Neutrophil (primary cell): ENCODE measurements around the gene PTP4A2.

Source experiments
- H3K27ac ChIP-seq: fragments of 200-600 bp; sonication (generic); 2 replicates; pipeline ENCODE4 v1.5.1; 2016; ENCODE audit warnings: mild to moderate bottlenecking, moderate library complexity
- H3K27me3 ChIP-seq: fragments of 200-600 bp; sonication (generic); 2 replicates; pipeline ENCODE4 v1.6.0; 2016; ENCODE audit warnings: mild to moderate bottlenecking
- H3K36me3 ChIP-seq: fragments of 200-600 bp; sonication (generic); 2 replicates; pipeline ENCODE4 v1.5.1; 2017
- H3K4me1 ChIP-seq, 2 experiments: fragments of 200-600 bp in 1 of 2; sonication (generic) in 1 of 2; 1 replicate in 1 of 2; 2 replicates in 1 of 2; pipeline versions ENCODE4 v1.5.1 to v1.6.1; 2013 to 2016; ENCODE audit warnings: low read depth in 1 of 2, low read length in 1 of 2, mild to moderate bottlenecking in 1 of 2, moderate library complexity in 1 of 2; ENCODE audit not compliant: control insufficient read depth in 1 of 2, insufficient read depth in 1 of 2
- H3K4me3 ChIP-seq, 2 experiments: fragments of 200-600 bp in 1 of 2; sonication (generic) in 1 of 2; 1 replicate in 1 of 2; 2 replicates in 1 of 2; pipeline ENCODE4 v1.5.1; 2013 to 2016; ENCODE audit warnings: low read depth in 1 of 2, low read length in 1 of 2, mild to moderate bottlenecking in 1 of 2, moderate library complexity in 1 of 2
- H3K9me3 ChIP-seq: fragments of 200-600 bp; sonication (generic); 2 replicates; pipeline ENCODE4 v1.5.1; 2016
- TF ChIP-seq, protein P1 (sequence below): fragments of 200-600 bp; sonication (generic); IDR thresholded peaks from 2 replicates; pipeline ENCODE4 v1.5.1; 2016; ENCODE audit warnings: antibody characterized with exemption

The PTP4A2 gene

DNA sequence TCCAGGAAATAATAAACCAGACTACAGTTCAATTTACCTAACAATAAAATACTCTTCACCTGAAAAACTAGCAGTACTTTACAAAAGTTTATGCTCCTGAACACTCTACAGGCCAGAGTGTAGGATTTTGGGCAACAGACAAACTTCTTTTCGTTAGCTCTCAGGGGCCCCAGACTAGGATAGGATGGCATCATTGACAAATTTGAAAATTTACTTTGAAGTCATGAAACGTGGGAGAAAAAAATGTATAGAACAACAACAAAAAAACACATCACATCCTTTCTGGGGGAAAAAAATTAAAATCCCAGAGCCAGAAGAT, 1.2 kb downstream of the PTP4A2 start:
- Histone ChIP-seq H3K9me3 (no peaks in the 10 kb centered on the region), H3K4me1 (peaks cover 83 to 90% of the 10 kb centered on the region in 2 experiments), H3K36me3 (no peaks in the 10 kb centered on the region), H3K27ac (peak overlapping the region; percentile 97), H3K27me3 (no peaks in the 10 kb centered on the region), H3K4me3 (peak overlapping the region; percentile 81 to 88)
- TF ChIP-seq, protein P1, sequence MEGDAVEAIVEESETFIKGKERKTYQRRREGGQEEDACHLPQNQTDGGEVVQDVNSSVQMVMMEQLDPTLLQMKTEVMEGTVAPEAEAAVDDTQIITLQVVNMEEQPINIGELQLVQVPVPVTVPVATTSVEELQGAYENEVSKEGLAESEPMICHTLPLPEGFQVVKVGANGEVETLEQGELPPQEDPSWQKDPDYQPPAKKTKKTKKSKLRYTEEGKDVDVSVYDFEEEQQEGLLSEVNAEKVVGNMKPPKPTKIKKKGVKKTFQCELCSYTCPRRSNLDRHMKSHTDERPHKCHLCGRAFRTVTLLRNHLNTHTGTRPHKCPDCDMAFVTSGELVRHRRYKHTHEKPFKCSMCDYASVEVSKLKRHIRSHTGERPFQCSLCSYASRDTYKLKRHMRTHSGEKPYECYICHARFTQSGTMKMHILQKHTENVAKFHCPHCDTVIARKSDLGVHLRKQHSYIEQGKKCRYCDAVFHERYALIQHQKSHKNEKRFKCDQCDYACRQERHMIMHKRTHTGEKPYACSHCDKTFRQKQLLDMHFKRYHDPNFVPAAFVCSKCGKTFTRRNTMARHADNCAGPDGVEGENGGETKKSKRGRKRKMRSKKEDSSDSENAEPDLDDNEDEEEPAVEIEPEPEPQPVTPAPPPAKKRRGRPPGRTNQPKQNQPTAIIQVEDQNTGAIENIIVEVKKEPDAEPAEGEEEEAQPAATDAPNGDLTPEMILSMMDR: no peak

DNA sequence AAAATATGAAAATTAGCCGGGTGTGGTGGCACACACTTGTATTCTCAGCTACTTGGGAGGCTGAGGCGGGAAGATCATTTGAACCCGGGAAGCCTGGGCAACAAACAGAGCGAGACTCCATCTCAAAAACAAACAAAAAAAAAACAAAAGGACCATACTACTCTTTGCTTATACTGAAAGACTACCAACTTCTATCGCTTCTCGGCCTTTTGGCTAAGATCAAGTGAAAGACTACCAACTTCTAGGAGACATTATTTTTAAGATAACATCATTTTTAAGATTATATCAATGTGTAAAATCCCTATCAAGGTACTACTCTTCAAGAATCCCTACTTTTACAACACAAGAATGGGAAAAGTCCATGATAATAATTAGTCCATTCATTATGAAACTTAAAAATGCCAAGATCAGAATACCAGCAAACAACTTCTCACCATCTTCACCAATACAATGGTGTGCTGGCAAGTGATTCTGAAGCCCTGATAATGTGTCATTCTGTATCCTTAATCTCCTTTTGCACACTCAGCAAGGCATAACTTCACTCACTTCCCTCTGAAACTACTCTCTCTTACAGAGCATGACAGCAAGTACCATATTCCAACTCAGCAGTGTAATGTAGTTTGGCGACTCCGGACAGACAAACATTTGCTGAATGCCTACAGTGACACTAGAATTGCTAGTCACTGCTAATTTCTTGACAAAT, 1.7 kb downstream of the PTP4A2 start:
- H3K36me3 ChIP-seq: no peaks in the 10 kb centered on the region
- peak overlapping the region; percentile 81 to 88 for H3K4me3 ChIP-seq
- no peaks in the 10 kb centered on the region for H3K27me3 ChIP-seq
- H3K27ac ChIP-seq: peak overlapping the region; percentile 97
- peaks cover 83 to 90% of the 10 kb centered on the region in 2 experiments for H3K4me1 ChIP-seq
- H3K9me3 ChIP-seq: no peaks in the 10 kb centered on the region
- TF ChIP-seq, protein P1: no peak

DNA sequence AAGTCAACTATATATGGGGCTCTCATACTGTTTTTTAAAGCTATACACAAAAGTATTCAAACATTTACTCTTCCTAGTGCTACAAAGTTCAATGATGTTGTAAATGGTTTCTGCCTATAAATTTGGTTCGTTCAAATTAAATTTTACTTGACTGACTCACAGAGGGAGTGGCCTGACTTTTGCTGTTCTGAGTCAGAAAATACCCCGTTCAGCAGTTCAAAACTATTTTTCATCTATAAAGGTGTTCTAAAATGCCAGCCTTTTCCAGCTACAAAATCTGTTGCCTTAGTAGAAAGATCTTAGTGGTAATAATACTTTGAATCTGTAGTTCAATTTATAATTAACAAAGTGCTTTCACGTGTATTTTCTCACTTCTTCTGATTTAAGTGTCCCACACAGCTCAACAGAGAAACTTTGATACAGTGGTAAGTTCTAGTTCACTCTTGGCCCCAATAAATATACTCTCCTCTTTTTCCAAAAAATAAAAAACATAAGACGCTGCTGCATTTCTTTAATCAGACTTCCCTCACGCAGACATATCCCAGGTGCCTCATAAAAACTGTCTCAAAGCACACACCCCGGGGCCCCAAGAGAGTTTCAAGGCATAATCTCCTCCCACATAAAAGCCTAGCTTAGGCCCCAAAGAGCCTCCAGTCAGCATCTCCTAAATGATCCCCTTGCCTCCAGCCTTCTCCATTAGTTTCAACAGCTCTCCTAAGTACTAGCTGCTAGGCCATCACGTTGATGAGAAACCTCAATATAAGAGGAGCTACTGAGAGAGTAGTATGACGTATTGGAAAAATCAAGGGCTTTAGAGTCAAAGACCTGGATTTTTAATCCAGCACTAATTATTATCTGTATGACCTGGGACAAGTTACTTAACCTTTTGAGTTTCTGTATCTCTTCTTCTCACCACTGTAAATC, 3.2 kb downstream of the PTP4A2 start:
- Histone ChIP-seq H3K27me3 (no peaks in the 10 kb centered on the region), H3K4me3 (no peak overlapping the region), H3K36me3 (no peaks in the 10 kb centered on the region), H3K4me1 (peaks cover 86 to 90% of the 10 kb centered on the region in 2 experiments), H3K27ac (peak overlapping the region; percentile 97), H3K9me3 (no peaks in the 10 kb centered on the region)
- TF ChIP-seq, protein P1: no peak

DNA sequence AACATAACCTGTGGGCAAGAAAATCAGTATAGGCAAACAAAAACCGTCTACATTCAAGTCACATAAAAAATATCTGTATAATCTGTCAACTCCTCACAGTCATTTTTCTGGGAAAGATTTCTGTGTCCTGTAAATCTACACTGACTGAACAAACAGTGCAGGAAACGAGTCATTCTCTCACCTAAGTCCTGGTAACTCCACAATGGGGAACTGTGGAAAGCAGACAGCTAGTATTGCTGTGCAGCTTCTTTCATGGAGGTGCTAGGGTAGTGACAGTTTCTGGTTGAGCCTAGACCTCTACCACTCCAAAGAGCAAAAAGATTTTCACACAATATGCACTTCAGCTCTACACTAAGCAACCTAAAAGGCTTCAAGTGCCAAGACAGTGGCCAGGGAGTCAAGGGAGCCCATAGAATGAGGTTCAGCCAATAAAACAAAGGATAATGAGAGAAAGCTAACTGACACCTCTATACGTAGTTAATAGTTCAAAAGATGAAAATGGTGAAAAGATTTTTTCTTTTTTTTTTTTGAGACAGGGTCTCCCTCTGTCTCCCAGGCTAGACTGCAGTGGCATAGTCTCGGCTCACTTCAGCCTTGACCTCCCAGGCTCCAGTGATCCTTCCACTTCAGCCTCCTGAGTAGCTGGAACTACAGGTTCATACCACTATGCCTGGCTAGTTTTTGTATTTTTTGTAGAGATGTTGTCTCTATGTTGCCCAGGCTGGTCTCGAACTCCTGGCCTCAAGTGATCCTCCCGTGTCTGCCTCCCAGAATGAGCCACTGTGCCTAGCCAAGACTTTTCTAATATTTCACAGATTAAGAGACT, 5.5 kb downstream of the PTP4A2 start:
- H3K27me3 ChIP-seq: no peaks in the 10 kb centered on the region
- H3K36me3 ChIP-seq: no peaks in the 10 kb centered on the region
- H3K27ac ChIP-seq: peak overlapping the region; percentile 97
- H3K4me1 ChIP-seq: peaks cover 93 to 97% of the 10 kb centered on the region in 2 experiments
- TF ChIP-seq, protein P1: no peak
- H3K4me3 ChIP-seq: peak overlapping the region in 1 of 2 experiments; percentile 7
- no peaks in the 10 kb centered on the region for H3K9me3 ChIP-seq

DNA sequence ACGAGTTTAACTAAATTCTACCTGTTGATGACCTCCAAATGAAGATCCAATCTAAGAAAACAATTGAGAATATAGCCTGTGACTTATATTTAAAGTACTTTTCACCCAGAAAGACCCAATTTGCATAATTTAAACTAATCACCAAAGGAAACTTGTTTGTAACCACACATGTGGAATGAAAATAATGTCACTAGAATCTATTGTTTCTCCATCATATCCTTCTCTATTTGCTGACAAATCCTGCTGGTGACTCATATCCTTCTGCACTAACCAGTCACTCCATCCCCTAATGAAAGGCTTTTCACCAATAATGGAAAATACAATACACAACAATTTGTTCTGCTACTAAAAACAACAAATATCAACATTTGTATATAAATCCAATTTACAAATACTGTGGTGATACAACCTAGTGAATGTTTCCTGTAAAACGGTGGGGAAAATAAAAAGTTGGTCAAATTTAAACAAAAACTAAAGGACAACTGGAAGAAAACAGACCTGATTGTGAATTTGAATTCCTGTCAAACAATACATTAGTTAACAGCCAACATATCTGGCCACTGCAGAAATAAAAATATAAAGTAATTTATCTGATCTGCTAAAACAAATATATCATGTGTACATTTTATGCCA, 6.5 kb downstream of the PTP4A2 start:
- Histone ChIP-seq H3K36me3 (no peaks in the 10 kb centered on the region), H3K4me1 (peaks cover 99 to 100% of the 10 kb centered on the region in 2 experiments), H3K4me3 (no peak overlapping the region), H3K27me3 (no peaks in the 10 kb centered on the region), H3K9me3 (no peaks in the 10 kb centered on the region), H3K27ac (peak overlapping the region; percentile 97)
- TF ChIP-seq, protein P1: no peak
